HG03354 (cell line): ENCODE measurements around the gene FBXL14.

Source experiments
- ATAC-seq: cut with Tn5 transposase; IDR thresholded peaks from one replicate; pipeline ENCODE4 v1.9.1; 2021; ENCODE audit warnings: mild to moderate bottlenecking; ENCODE audit not compliant: unreplicated experiment, poor library complexity, severe bottlenecking

Gene FBXL14

DNA sequence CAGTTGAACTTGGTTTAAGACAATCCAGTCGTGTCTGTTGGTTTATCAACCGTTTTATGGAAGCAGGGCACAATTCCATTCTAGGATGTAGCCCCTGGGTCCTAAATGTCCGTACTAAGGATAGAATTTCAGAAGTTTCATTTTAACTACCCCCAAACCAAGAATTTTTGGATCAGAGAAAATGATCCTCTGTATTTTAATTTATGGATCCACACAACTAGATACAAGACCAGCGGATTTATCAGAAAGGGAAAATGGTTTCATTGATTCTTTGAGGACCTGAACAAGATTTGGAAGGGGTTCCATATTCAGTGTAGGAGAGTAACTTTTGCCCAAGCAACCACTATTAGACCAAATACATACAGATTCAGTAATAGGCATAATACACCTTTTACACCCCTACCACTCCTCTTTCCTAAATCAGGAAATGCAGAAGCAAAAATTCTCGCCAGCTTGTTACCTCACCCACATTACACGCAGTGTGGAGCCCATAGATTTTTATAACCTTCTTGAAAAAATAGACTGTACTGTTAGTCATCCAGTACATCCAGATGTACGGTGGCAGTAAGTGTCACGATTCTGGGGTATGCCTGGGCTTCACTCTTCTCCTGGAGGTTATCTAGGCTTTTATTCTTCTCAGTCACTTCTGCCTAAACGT lies 1.4 kb upstream of the FBXL14 start:
- ATAC-seq, result no peak

- ATAC-seq, result no peak
Measured at GRCh38 chr12:1595026-1595561, 713 bp upstream of the FBXL14 start.

GRCh38 chr12:1594006-1594260 lies 448 bp downstream of the FBXL14 start:
- peak; percentile 60 for ATAC-seq

DNA sequence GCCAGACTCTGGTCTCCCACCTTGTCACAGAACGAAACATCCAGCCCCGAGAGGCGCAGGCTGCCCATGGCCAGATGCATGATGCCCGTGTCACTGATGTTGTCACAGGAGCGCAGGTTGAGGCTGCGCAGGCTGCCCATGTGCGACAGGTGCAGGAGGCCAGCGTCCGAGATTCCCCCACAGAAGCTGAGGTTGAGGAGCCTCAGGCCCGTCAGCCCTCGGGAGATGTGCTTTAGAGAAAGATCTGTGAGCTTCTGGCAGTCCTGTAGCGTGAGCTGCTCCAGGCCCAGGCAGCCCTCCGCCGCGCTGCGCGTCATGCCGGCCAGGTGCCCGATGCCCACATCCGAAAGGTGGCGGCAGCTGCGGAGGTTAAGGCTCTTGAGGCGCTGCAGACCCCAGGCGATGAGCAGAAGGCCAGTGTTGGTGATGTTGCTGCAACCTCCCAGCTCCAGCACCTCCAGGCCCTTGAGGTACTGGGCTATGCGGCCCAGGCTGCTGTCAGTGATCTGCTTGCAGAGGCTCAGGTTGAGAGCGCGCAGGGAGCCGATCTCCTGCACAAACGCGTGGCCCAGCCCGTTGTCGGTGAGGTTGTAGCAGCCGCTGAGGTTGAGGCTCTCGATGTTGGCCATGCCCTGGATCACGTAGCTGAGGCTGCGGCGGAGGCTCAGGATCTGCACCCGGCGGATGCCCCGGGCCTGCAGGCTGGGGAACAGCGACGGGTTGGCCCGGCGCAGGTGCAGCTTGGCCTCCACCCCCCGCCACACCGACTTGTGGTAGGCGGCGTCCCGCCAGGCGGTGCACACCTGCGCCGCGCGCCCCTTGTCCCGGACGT lies 991 bp downstream of the FBXL14 start:
- peak; percentile 36 for ATAC-seq

DNA sequence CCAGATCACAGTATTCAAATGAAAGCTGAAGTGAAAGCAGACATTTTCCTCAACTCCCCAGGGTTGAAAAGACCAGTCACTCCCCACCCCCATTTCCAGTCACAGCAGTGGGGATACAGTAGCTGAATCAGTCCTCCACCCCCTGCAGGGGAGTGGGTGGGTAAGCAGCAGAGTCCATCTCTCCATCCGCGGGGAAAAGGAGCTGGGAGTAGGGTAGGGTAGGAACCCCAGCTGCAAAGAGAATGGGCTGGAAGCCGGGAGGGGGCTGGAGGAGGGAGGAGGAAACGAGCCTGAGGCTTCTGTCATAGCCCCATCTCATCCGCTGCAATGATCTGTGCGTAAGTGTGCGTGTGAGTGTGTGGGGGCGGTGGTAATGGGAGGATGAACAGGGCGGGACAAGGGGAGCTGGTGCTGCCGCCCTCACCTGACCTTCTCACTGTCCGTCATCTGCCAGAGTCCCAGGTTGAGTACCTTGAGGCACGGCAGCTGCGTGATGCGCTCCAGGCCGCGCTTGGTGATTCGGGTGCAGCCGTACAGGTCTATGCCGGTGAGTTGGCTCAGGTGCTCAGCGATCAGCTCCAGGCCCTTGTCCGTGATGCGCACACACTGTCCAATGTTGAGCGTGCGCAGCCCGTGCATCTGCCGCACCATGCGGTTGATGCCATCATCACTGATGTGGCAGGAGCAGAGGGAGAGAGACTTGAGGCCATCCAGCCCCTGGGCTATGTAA lies 1.8 kb downstream of the FBXL14 start:
- no peak for ATAC-seq

DNA sequence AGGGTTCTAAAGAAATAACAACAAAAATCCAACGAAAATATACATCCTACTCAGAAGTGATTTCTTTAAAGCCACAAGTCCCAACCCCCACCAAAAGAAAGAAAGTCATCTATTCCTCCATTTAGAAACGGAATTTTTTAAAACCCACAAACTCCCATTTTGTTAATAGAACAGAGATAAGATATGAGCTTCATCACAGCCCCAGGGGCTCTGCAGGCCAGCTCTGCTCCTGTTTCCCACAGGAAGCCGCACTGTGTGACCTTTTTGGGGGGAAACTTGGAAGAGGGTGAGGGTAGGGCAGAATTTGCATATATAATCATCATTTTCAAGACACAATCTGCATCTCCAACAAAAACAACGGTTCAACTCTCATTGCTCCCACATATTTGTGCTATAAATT lies 2.8 kb downstream of the FBXL14 start:
- ATAC-seq, result no peak

GRCh38 chr12:1591034-1591433 lies 3.3 kb downstream of the FBXL14 start:
- no peak for ATAC-seq

GRCh38 chr12:1590221-1590979 lies 4.0 kb downstream of the FBXL14 start:
- ATAC-seq, result no peak

- no peak for ATAC-seq
Measured at GRCh38 chr12:1588575-1588947, 5.8 kb downstream of the FBXL14 start.

DNA sequence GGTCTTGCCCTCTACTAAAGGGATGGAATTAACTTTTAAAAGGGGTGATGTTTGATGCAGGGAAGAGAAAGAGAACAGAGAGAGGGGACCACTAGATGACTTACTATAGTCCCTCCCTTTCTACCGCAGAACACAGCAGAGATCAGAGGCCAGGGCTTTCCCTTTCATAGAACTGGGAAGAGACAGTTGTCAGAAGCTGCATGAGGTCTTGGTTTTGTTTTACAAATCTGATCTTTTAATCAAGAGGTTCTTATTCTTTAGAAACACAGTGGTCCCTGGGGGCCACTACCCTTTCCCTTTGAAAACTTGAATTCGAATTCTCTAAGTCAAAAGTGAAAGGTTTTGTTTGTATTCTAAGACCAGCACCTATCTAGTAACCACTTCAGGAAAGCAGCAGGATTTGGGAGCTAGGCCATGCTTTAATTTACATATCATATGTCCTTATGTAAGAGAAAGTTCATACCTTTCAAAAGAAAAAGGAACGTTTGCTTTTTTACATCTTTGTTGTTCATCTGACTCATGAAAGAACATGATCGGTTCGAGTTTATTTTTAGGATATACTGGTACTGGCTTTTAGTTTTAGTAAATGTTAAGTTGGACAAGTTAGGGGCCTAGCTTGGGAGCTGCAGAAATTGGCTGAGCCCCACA lies 6.3 kb downstream of the FBXL14 start:
- no peak for ATAC-seq

DNA sequence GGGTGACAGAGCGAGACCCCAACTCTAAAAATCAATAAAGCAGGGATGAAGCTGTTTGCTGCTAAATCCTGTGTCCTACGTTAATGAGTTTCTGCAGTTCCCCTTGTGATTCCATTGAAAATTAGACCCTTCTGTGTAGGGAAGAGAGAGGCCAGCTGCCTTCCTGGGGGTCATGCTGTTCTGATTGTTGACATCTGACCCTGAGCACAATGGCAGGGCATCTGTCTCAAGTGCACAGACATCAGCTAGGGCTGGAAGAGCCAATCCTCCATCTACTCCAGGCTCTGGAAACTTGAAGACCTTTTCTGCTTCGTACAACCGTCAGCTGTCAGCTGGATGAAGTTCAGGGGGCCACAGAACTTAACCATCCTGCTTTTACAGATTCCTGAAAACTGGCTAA lies 10.1 kb downstream of the FBXL14 start:
- no peak for ATAC-seq

GRCh38 chr12:1583421-1584078 lies 10.8 kb downstream of the FBXL14 start:
- peak; percentile 70 for ATAC-seq

DNA sequence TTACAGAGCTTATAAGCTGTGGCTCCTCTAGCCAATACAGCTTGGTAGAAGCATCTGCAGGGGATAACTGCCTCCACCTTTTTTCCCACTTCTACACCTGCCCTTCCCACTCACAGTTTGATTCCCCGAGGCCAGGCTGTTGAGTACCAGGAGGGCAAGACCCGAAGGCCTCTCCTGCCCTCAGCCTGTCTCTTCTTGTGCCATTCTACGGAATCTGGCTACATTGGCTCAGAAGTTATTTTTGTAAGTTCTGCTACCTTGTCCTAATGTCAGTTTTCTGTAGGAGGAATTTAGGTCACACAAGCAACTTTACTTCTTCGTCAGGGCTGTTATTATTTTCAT lies 11.7 kb downstream of the FBXL14 start:
- ATAC-seq, result no peak

- ATAC-seq, result no peak
Measured at GRCh38 chr12:1581973-1582708, 12.2 kb downstream of the FBXL14 start.

DNA sequence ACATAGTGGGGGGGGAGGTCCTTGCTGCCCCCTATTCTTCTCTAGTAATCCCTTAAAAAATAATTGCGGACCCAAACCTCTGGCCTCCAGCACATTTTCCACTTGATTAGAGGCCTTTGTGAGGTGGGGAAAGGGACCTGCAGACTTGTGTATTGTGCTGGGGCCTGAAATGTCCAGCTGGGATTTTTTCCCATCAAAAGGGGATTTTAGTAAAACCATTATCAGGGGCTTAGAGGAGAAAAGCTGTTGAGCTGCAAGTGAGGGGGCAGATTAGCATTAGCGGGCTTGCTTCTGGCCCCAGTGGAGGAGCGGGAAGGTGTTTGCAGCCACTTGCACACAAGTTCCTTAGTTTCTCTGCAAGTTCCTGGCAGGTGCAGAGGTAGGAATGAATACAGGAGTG lies 13.9 kb downstream of the FBXL14 start:
- ATAC-seq, result no peak

- ATAC-seq, result no peak
Measured at GRCh38 chr12:1579651-1580435, 14.5 kb downstream of the FBXL14 start.

- ATAC-seq, result no peak
Measured at GRCh38 chr12:1576410-1577241, 17.8 kb downstream of the FBXL14 start.
